GM20000 (cell line): ENCODE results near the gene LPP.

Source experiments
- DNase-seq: peaks from one replicate; pipeline ENCODE4 v3.0.0; 2012; ENCODE audit warnings: low spot score
- TF ChIP-seq, protein P1 (sequence below): IDR thresholded peaks from 2 replicates; pipeline ENCODE4 v1.5.1; 2012; ENCODE audit warnings: mild to moderate bottlenecking, control low read depth; ENCODE audit errors: extremely low read depth, missing control alignments

The LPP gene

DNA sequence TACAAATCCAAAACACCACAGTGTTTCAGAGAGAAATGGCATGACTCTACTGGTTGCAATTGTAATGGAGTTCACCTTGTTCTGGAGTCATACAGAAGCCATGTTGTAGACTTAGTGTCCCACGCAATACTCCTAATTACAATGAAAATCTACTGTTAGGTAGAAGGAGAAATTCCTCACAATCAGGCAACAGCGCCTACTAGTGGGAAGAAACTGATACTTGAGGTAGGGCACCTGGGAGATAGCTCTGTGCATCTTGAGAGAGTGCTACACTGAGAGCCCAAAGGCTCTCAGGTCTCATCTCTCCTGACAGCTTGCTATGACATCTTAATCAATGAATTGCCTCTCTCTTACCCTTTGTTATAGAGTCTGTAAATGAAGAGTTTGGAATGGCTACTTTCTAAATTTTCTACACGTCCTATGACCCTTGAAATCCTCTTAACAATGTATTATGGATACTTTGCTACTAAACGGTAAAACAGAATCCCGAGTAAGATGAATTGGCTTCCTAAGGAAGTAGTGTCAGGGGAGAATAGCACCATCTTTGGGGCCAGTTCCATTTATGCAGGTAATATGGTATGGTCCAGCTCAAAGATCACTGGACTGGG is 595.2 kb downstream of the LPP start:
- peak; percentile 21 for DNase-seq
- TF ChIP-seq, protein P1, sequence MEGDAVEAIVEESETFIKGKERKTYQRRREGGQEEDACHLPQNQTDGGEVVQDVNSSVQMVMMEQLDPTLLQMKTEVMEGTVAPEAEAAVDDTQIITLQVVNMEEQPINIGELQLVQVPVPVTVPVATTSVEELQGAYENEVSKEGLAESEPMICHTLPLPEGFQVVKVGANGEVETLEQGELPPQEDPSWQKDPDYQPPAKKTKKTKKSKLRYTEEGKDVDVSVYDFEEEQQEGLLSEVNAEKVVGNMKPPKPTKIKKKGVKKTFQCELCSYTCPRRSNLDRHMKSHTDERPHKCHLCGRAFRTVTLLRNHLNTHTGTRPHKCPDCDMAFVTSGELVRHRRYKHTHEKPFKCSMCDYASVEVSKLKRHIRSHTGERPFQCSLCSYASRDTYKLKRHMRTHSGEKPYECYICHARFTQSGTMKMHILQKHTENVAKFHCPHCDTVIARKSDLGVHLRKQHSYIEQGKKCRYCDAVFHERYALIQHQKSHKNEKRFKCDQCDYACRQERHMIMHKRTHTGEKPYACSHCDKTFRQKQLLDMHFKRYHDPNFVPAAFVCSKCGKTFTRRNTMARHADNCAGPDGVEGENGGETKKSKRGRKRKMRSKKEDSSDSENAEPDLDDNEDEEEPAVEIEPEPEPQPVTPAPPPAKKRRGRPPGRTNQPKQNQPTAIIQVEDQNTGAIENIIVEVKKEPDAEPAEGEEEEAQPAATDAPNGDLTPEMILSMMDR = peak; percentile 58

DNA sequence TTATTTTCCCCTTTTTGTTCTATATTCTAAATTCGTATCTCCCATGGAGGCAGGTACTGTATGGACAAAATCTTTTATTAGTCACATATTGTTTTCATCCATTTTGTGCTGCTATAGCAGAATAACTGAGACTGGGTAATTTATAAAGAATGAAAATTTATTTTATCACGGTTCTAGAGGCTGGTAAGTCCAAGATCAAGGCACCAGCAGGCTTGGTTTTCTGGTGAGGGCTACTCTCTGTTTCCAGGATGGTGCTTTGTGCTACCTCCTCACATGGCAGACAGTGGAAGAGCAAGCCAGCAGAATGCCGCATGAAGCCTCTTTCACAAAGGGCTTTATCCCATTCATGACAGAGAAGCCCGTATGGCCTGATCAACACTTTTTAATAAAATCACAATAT is 595.9 kb downstream of the LPP start:
- TF ChIP-seq, protein P1 = no peak
- no peak for DNase-seq

DNA sequence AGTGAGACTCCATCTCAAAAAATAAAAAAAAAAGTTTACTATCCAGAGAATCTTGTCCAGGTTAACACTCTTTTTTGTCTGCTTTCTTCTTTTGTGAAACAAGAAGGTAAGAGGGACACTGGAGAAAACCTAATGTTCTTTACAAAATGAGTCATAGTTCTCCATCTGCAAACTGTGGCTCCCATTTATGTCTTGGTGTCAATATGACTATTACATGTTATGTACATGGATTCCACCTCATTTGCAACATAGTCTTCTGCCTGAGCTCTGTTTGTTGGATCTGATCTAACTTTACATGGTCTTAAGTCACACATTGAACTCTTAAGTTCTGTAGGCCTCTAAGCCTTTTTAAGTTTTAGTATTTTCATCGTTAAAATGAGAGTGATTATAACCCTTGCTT is 596.7 kb downstream of the LPP start:
- DNase-seq = no peak
- TF ChIP-seq, protein P1 = no peak

DNA sequence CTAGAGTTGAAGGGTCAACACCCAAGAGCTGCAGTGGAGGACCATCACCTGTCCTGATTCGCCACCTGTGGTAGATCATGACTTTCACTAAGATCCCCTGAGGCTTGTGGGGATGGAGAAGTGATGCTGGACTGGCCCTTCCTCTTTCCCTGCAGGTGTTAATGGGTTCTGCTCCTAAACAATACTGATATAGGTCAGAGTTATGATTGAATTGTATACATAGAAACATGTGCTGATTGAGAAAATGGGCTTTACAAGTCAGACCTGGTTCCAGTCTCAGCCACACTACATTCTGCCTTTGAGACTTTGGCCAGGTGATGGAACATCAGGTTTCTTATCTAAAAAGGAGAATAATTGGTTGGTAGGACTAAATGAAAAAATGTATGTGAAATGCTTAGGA is 598.9 kb downstream of the LPP start:
- TF ChIP-seq, protein P1 = no peak
- DNase-seq = no peak

DNA sequence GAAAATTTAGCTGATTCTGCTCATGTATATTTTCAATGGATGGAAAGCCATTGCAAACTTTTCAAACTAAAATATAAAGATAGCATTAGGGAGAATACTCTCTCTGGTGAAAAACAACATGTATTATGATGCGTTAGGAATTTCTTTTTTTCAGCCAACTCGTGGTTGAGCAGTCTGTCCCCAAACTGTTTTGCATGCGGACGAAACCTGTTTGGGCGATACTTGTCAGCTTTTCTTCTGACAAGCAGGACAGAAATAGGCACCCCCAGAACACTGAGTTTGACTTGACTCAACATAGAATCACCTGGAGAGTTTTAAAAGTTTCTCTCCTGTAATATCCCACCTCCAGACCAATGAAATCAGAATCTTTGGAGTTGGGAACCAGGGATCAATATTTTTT is 600.3 kb downstream of the LPP start:
- TF ChIP-seq, protein P1 = no peak

DNA sequence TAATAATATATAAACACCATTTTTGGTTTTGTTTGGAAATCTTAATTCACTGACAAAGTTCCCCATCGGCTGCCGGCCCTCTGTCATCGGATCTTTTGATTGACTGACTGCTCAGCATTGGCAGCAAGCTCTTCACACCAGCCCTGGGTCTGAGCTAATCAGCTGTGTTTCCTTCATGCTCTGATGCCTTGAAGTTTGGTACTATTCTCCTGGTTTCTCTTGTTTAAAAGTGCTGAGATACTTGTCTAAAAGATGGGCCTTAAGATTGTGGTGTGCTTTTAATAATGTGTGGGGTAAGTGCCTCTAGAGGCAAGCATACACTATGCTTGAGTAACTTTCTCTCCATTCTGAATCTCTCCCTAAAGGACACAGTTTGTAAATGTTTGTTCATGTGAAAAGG is 602.3 kb downstream of the LPP start:
- DNase-seq = no peak
- TF ChIP-seq, protein P1 = no peak

More for the DNA sequence above, 600.3 kb downstream of the LPP start:
- DNase-seq = no peak

DNA sequence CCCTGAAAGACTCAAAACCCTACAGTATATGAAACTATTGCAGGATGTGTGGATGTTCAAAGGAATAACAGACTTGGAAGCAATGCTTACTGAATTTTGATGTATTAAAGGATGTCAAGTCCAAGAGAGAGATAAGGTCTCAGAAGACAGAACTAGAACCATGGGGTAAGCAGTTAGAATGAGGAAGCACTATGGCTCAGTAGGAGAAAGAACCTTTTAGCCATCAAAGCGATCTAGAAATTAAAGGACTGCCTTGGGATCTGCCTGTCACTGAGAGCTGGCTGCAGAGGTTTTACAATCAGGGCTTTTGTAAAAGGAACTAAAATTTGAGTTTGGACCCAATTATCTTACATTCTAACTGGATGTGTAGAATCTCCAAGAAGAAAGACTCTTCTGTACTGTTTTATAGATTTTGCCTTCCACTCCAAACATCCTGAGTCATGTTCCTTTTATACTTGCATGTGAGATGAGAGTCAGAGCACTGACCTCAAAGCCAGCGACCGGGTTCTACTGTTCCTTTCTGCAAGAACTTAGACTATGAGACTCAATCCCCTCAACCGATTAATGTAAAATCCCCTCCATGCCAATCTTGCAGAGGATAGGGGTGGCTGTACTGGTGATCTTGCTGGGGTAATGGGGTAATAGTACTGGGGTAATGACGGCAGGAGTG is 605.5 kb downstream of the LPP start:
- DNase-seq = no peak
- TF ChIP-seq, protein P1 = no peak
